HepG2 (cell line): ENCODE measurements around the gene PPP1R1B. TPM values are rescaled to one million over a fixed set of nuclear protein-coding genes. Genes with fewer than 3 reads are reported as not detected.

ENCODE experiments used
- E2F2 ChIP-seq: sonication (generic); formaldehyde crosslinking; IDR thresholded peaks from 2 replicates; pipeline ENCODE4 v1.4.0; 2020; ENCODE audit warnings: missing genetic modification reagents, borderline replicate concordance
- HIVEP1 ChIP-seq: sonication (generic); formaldehyde crosslinking; IDR thresholded peaks from 2 replicates; pipeline ENCODE4 v1.4.0; 2020; ENCODE audit warnings: mild to moderate bottlenecking, missing genetic modification reagents
- MIER3 ChIP-seq: IDR thresholded peaks from 2 replicates; pipeline ENCODE4 v1.6.1; 2016; ENCODE audit warnings: missing compliant biosample characterization, borderline replicate concordance
- PITX1 ChIP-seq: sonication (generic); formaldehyde crosslinking; IDR thresholded peaks from 2 replicates; pipeline ENCODE4 v1.5.1; 2020; ENCODE audit warnings: mild to moderate bottlenecking, missing genetic modification reagents
- TEAD3 ChIP-seq: optimal IDR thresholded peaks from 2 replicates; pipeline ENCODE3; 2016; ENCODE audit warnings: borderline replicate concordance
- TMF1 ChIP-seq: sonication (generic); formaldehyde crosslinking; IDR thresholded peaks from 2 replicates; pipeline ENCODE4 v1.8.1; 2022; ENCODE audit warnings: low read depth, missing genetic modification reagents
- ZBTB46 ChIP-seq: sonication (generic); formaldehyde crosslinking; IDR thresholded peaks from 2 replicates; pipeline ENCODE4 v1.4.0; 2020; ENCODE audit warnings: mild to moderate bottlenecking, missing genetic modification reagents, borderline replicate concordance
- ZNF605 ChIP-seq: sonication (generic); formaldehyde crosslinking; IDR thresholded peaks from 2 replicates; pipeline ENCODE4 v1.8.0; 2022; ENCODE audit warnings: mild to moderate bottlenecking, missing genetic modification reagents
- ZNF784 ChIP-seq: sonication (generic); formaldehyde crosslinking; IDR thresholded peaks from 2 replicates; pipeline ENCODE4 v1.5.1; 2020; ENCODE audit warnings: missing genetic modification reagents, mild to moderate bottlenecking, borderline replicate concordance
- ZUFSP ChIP-seq: sonication (generic); formaldehyde crosslinking; IDR thresholded peaks from 2 replicates; pipeline ENCODE4 v1.9.0; 2021; ENCODE audit warnings: missing genetic modification reagents, mild to moderate bottlenecking, borderline replicate concordance
- polyA plus RNA-seq, 8 experiments: library from polyadenylated mRNA; depleted of rRNA in 3 of 8; stranded (reverse) in 7 of 8; unstranded in 1 of 8; fragments of >200 nt; fragmentation: Illumina TruSeq in 4 of 8; extraction: Trizol in 4 of 8; gene quantifications; 2 replicates each; pipeline versions ENCODE4 v1.2.1 to v1.2.3, GENCODE V29; 2011 to 2016; ENCODE audit warnings: low read depth in 4 of 8, missing spikeins in 1 of 8, mixed read lengths in 1 of 8; ENCODE audit not compliant: insufficient read depth in 1 of 8
- total RNA-seq, 5 experiments: library from RNA; depleted of rRNA; stranded (reverse); fragments of >200 nt; fragmentation: Illumina TruSeq; extraction: Trizol; gene quantifications; 2 replicates each; pipeline ENCODE4 v1.2.3, GENCODE V29; 2016; ENCODE audit warnings: low read depth in 1 of 5

PPP1R1B gene
- total and polyA plus RNA-seq, 2 of the 13 experiments (the other 11 are each of a cell fraction or from before 2014, with no cell fraction given): 0.08 TPM; not detected in 1

GRCh38 chr17:39618246-39618913 lies 8.4 kb upstream of the PPP1R1B start (continued):
- no peak for TF ChIP-seq ZNF784 (CRISPR knock-in tag)
- no peak for TF ChIP-seq TMF1 (CRISPR knock-in tag)
- no peak for TF ChIP-seq MIER3 (CRISPR knock-in tag)
- TF ChIP-seq ZNF605: no peak
- no peak for TF ChIP-seq TEAD3 (CRISPR knock-in tag)
- no peak for TF ChIP-seq PITX1
- no peak for TF ChIP-seq ZBTB46 (CRISPR knock-in tag)
- no peak for TF ChIP-seq E2F2 (CRISPR knock-in tag)
- TF ChIP-seq ZUFSP (CRISPR knock-in tag): no peak
- TF ChIP-seq HIVEP1 (CRISPR knock-in tag): no peak
